Aorta (tissue), 5 donors: ENCODE measurements around the gene SCN1B. TPM values are rescaled to one million over a fixed set of nuclear protein-coding genes. Genes with fewer than 3 reads are reported as not detected.

Experiments
- ATAC-seq: fragments of 200-7000 bp; cut with Tn5 transposase; one replicate; pipeline ENCODE4 v1.9.1; 2022; ENCODE audit warnings: moderate library complexity; ENCODE audit not compliant: low FRiP score
- DNase-seq, 2 donors: peaks; one replicate each; pipeline ENCODE4 v3.0.0-alpha.2; 2020
- H3K27ac ChIP-seq, 2 donors: one replicate each; pipeline ENCODE4 v1.5.1; 2013; ENCODE audit warnings: low read length in 2 of 2, mild to moderate bottlenecking in 2 of 2, moderate library complexity in 2 of 2, control low read depth in 1 of 2, inconsistent platforms in 1 of 2, low read depth in 1 of 2
- H3K27me3 ChIP-seq, 2 donors: one replicate each; pipeline ENCODE4 v1.6.1; 2013; ENCODE audit warnings: control low read depth in 1 of 2, low read length in 1 of 2, mild to moderate bottlenecking in 1 of 2, moderate library complexity in 1 of 2; ENCODE audit not compliant: insufficient read depth in 2 of 2, control insufficient read depth in 1 of 2
- H3K36me3 ChIP-seq, 2 donors: one replicate each; pipeline ENCODE4 v1.6.1; 2013; ENCODE audit warnings: control low read depth in 1 of 2, low read length in 1 of 2, mild to moderate bottlenecking in 1 of 2; ENCODE audit not compliant: insufficient read depth in 2 of 2, control insufficient read depth in 1 of 2
- H3K4me1 ChIP-seq, 2 donors: one replicate each; pipeline ENCODE4 v1.6.1; 2013; ENCODE audit warnings: low read length in 2 of 2, control low read depth in 1 of 2, mild to moderate bottlenecking in 1 of 2, moderate library complexity in 1 of 2; ENCODE audit not compliant: insufficient read depth in 2 of 2, control insufficient read depth in 1 of 2
- H3K4me3 ChIP-seq, 2 donors: one replicate each; pipeline ENCODE4 v1.5.1; 2013; ENCODE audit warnings: low read length in 2 of 2, control low read depth in 1 of 2, mild to moderate bottlenecking in 1 of 2
- H3K9me3 ChIP-seq: one replicate; pipeline ENCODE4 v1.6.1; 2013; ENCODE audit warnings: mild to moderate bottlenecking, low read length; ENCODE audit not compliant: control insufficient read depth
- WGBS, 2 donors: extraction: QIAGEN DNeasy Blood & Tissue Kit; methylation state at CpG; one replicate each; pipeline ENCODE4 v1.1.7; 2013; 5-methylcytosine and 5-hydroxymethylcytosine counted together
- intact Hi-C, 2 donors: fragments of 100-400 bp; cut with DNase I; formaldehyde crosslinking; loops; one replicate each; pipeline versions ENCODE4 v1.14.2 to v1.15.0; 2022
- polyA plus RNA-seq, 2 donors: library from polyadenylated mRNA; stranded (reverse); fragments of 200-250 nt; gene quantifications; one replicate each; pipeline ENCODE4 v1.2.3, GENCODE V29; 2013
- total RNA-seq, 2 donors: library from RNA; stranded (reverse); fragmentation: NEBNext Ultra II Directional; extraction: Animal tissue kit (Norgen Biotek cat#: 25700); gene quantifications; one replicate each; pipeline ENCODE4 v1.2.1, GENCODE V29; 2021
- donor health status: healthy with polysubstance abuse.
- donor health status: Bipolar disorder and iron deficiency.
- donor health status: DM: no; HTN: no; CAD: no.
- donor health status: DM: no; HTN: no; CAD: no.
- donor health status: DM: yes; HTN: yes; CAD: no.

The SCN1B gene
- total and polyA plus RNA-seq, 4 donors = 9.9 to 21.4 (median 13.6) TPM

GRCh38 chr19:35060160-35060855 is 30.0 kb downstream of the SCN1B start:
- peak; percentile 29 for ATAC-seq
- H3K36me3 ChIP-seq = no peaks in the 10 kb centered on the region
- H3K27ac ChIP-seq = no peak overlapping the region
- 86 to 88% methylated on average over 28 to 29 of the region's 29 CpGs for WGBS, 2 donors
- H3K27me3 ChIP-seq = no peaks in the 10 kb centered on the region
- no peaks in the 10 kb centered on the region for H3K4me1 ChIP-seq
- no peak overlapping the region for H3K4me3 ChIP-seq
- H3K9me3 ChIP-seq = no peaks in the 10 kb centered on the region
- DNase-seq = no peak
- intact Hi-C loops = loop anchor here in 1 of 2 donors (10.0 kb wide), 1 partner anchor 434 kb away; the partner anchor contains the start of gene KRTDAP

DNA sequence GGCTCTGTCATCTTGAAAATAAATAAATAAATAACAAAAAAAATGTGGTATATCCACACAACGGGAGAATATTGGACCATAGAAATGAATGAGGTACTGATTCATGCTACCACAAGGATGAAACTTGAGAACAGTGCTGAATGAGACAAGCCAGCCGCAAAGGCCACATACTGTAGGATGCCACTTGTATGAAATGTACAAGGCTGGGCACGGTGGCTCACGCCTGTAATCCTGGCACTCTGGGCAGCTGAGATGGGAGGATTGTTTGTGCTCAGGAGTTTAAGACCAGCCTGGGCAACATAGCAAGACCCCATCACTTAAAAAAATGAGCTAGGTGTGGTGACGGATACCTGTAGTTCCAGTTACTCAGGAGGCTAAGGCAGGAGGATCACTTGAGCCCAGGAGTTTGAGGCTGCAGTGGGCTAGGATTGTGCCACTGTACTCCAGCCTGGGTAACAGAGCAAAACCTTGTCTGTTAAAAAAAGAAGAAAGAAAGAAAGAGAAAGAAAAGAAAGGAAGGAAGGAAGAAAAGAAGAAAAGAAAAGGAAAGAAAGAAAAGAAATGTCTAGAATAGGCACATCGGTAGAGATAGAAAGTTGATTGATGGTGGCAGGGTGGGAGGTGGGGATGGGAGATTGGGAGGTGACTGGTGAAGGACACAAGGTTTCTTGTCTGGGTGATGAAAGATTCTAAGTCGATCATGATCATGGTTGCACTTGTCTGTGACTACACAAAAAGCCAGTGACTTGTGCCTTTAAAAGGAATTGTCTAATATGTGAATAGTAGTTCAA is 31.5 kb downstream of the SCN1B start:
- Histone ChIP-seq H3K4me1 (no peaks in the 10 kb centered on the region), H3K4me3 (no peak overlapping the region), H3K27me3 (no peaks in the 10 kb centered on the region), H3K9me3 (no peaks in the 10 kb centered on the region), H3K36me3 (no peaks in the 10 kb centered on the region), H3K27ac (no peak overlapping the region)
- DNase-seq = no peak
- ATAC-seq = no peak
- WGBS, 2 donors = 75% methylated on average over 7 of the region's 7 CpGs
- intact Hi-C loops = loop anchor here in 1 of 2 donors (10.0 kb wide), 1 partner anchor 433 kb away; the partner anchor contains the start of gene KRTDAP

- H3K9me3 ChIP-seq = no peaks in the 10 kb centered on the region
- H3K4me1 ChIP-seq = no peaks in the 10 kb centered on the region
- no peak overlapping the region for H3K4me3 ChIP-seq
- intact Hi-C loops = loop anchor here in 1 of 2 donors (10.0 kb wide), 1 partner anchor 432 kb away; the partner anchor contains the start of gene KRTDAP
- no peak overlapping the region for H3K27ac ChIP-seq
- ATAC-seq (no peak), DNase-seq (no peak)
- no peaks in the 10 kb centered on the region for H3K36me3 ChIP-seq
- no peaks in the 10 kb centered on the region for H3K27me3 ChIP-seq
- 82 to 84% methylated on average over 7 of the region's 7 CpGs for WGBS, 2 donors
Measured at GRCh38 chr19:35062942-35063341, 32.7 kb downstream of the SCN1B start.

DNA sequence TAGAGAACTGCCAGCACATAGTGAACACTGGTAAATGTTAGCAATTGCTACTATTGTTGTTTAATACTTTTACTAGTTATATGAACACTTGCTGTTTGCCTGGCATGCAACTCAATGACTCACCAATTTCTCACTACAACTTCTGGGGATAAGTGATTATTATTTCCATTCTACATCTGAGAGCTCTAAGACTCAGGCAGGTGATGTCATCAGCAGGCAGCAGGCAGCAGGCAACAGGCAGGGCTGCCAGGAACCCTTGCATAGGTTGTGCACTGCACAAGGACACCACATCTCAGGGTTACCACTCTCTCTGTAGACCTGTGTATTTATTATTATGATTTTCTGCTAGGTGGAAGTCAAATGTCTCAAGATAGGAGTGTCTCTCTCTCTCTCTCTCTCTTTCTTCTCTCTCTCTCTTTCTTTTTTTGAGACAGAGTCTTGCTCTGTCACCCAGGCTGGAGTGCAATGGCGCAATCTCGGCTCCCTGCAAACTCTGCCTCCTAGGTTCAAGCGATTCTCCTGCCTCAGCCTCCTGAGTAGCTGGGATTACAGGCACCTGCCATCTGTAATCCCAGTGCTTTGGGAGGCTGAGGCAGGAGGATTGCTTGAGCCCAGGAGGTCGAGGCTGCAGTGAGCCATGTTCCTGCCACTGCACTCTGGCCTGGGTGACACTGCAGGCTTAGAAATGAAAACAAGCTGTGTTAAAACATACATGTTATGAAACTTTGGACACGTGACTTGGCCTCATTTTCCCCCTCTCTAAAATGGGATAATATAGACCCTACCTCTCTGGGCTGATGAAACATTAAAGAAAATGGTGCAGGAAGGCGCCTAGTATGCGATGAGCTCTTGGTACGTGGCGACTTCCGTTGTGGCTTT is 33.9 kb downstream of the SCN1B start:
- H3K4me1 ChIP-seq = no peaks in the 10 kb centered on the region
- H3K4me3 ChIP-seq = no peak overlapping the region
- intact Hi-C loops = loop anchor here in 1 of 2 donors (10.0 kb wide), 1 partner anchor 431 kb away; the partner anchor contains the start of gene KRTDAP
- H3K27ac ChIP-seq = no peak overlapping the region
- H3K27me3 ChIP-seq = no peaks in the 10 kb centered on the region
- ATAC-seq (no peak), DNase-seq (no peak)
- WGBS, 2 donors = 74 to 79% methylated on average over 10 of the region's 10 CpGs
- H3K36me3 ChIP-seq = no peaks in the 10 kb centered on the region
- H3K9me3 ChIP-seq = no peaks in the 10 kb centered on the region

DNA sequence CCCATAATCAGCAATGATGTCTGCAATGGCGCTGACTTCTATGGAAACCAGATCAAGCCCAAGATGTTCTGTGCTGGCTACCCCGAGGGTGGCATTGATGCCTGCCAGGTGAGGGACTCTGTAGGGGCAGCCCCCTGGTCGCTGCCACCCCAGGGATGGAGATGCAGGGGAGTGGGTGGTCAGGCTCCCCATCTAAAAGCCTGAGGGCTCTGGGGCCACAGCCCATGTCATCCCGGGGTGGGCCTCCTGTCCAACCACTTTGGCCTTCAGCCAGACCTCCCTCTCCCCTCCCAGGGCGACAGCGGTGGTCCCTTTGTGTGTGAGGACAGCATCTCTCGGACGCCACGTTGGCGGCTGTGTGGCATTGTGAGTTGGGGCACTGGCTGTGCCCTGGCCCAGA is 35.3 kb downstream of the SCN1B start:
- Histone ChIP-seq H3K27me3 (no peaks in the 10 kb centered on the region), H3K27ac (no peak overlapping the region), H3K4me3 (no peak overlapping the region), H3K4me1 (no peaks in the 10 kb centered on the region), H3K36me3 (no peaks in the 10 kb centered on the region), H3K9me3 (peaks cover 2% of the 10 kb centered on the region)
- 88 to 90% methylated on average over 10 of the region's 10 CpGs for WGBS, 2 donors
- no peak for ATAC-seq
- intact Hi-C loops = loop anchor here (5.0 to 10.0 kb wide), 3 partner anchors 72 to 429 kb away; partner anchors contain the start of genes FXYD1 (in 1 of the 2), FXYD7 (in 1 of the 2), KRTDAP (in 1 of the 2) and LGI4 (in 1 of the 2)
- no peak for DNase-seq

DNA sequence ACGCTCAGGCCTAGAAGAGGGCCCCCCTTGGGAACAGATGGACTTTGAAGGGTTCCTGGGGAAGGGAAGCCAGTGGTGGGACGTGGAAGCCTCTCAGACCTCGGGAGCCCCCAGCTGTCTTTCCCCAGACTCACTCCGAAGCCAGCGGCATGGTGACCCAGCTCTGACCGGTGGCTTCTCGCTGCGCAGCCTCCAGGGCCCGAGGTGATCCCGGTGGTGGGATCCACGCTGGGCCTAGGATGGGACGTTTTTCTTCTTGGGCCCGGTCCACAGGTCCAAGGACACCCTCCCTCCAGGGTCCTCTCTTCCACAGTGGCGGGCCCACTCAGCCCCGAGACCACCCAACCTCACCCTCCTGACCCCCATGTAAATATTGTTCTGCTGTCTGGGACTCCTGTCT is 35.9 kb downstream of the SCN1B start:
- H3K9me3 ChIP-seq = peaks cover 3% of the 10 kb centered on the region
- no peak overlapping the region for H3K4me3 ChIP-seq
- no peaks in the 10 kb centered on the region for H3K36me3 ChIP-seq
- ATAC-seq (no peak), DNase-seq (no peak)
- no peaks in the 10 kb centered on the region for H3K27me3 ChIP-seq
- H3K4me1 ChIP-seq = no peaks in the 10 kb centered on the region
- no peak overlapping the region for H3K27ac ChIP-seq
- WGBS, 2 donors = 92 to 94% methylated on average over 14 to 15 of the region's 15 CpGs
- intact Hi-C loops = loop anchor here (5.0 to 10.0 kb wide), 3 partner anchors 71 to 429 kb away; partner anchors contain the start of genes FXYD1 (in 1 of the 2), FXYD7 (in 1 of the 2), KRTDAP (in 1 of the 2) and LGI4 (in 1 of the 2)

GRCh38 chr19:35066691-35067563 is 36.7 kb downstream of the SCN1B start:
- no peaks in the 10 kb centered on the region for H3K27me3 ChIP-seq
- DNase-seq (peak; percentile 91 to 96), ATAC-seq (peak; percentile 86)
- 17 to 23% methylated on average over 13 to 14 of the region's 14 CpGs for WGBS, 2 donors
- intact Hi-C loops = loop anchor here (5.0 to 10.0 kb wide), 3 partner anchors 70 to 428 kb away; partner anchors contain the start of genes FXYD1 (in 1 of the 2), FXYD7 (in 1 of the 2), KRTDAP (in 1 of the 2) and LGI4 (in 1 of the 2)
- no peaks in the 10 kb centered on the region for H3K36me3 ChIP-seq
- H3K9me3 ChIP-seq = peaks cover 3% of the 10 kb centered on the region
- H3K4me3 ChIP-seq = no peak overlapping the region
- no peak overlapping the region for H3K27ac ChIP-seq
- no peaks in the 10 kb centered on the region for H3K4me1 ChIP-seq
